Stimulated activated CD4-positive, alpha-beta T cell treated with anti-CD3 and anti-CD28 coated beads, Interleukin-12 subunit alpha, Interleukin-12 subunit beta, amount 100 ng/mL, for 48 hours (primary cell): ENCODE results near the gene TCL1A.
"Not testable (repeated sequence)": the region's sequence is repeated elsewhere in the genome, so short reads cannot be mapped to it uniquely, and the experiment has no call there.

Source experiments
- DNase-seq, 3 donors: peaks; one replicate each; pipeline ENCODE4 v3.0.0-alpha.2; 2020; ENCODE audit warnings: low read depth in 2 of 3, low spot score in 1 of 3

TCL1A gene

DNA sequence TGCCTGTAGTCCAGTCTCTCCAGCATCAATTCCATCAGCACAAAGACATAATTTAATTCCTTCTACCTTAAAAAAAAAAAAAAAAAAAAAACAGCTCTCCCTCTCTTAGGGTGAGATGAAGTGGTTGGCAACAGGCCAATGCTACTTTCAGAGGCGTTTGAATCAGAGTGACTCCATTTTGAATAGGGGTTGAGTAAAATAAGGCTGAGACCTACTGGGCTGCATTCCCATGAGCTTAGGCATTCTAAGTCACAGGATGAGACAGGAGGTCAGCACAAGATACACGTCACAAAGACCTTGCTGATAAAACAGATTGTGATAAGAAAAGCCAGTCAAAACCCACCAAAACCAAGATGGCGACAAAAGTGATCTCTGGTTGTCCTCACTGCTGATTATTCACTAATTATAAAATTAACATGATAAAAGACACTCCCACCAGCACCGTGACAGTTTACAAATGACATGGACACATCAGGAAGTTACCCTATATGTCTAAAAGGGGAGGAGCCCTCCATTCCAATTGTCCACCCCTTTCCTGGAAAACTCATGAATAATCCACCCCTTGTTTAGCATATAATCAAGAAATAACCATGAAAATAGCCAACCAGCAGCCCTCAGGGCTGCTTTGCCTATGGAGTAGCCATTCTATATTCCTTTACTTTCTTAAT lies 34.6 kb downstream of the TCL1A start:
- DNase-seq = no peak

DNA sequence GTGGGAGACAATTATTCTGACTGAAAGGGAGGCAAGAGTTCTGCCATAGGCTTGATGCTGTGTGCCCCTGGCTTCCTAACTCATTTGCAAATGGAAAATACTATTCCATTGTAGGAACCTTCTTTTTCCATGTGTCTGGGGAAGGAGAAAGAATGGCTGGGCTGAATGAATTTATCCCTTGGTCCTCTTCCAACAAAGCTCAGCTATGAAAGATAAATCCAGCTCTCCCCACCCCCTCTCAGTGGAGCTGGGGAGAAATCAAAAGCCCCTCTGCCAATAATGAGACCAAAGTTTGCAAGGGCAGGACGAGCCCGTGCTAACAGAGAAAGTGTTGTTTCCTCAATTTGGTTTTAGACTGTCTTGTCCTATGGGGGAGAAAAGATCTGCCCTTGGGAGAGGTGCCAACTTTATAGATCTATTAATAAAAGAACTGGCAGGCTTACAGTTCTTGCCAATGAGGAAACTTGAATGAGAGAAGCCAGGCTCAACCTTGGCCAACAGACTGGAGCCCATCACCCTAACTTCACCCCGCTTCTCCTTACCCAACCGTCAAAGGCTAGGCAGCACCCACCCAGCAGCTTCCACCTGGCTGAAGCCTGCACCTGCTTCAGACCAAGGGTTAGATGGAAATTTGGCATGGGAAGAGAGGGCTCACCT lies 36.6 kb downstream of the TCL1A start:
- DNase-seq = no peak

GRCh38 chr14:95675486-95675885 lies 38.4 kb downstream of the TCL1A start:
- DNase-seq = no peak

GRCh38 chr14:95674613-95675012 lies 39.3 kb downstream of the TCL1A start:
- DNase-seq = no peak

GRCh38 chr14:95668235-95668772 lies 45.6 kb downstream of the TCL1A start:
- no peak for DNase-seq

DNA sequence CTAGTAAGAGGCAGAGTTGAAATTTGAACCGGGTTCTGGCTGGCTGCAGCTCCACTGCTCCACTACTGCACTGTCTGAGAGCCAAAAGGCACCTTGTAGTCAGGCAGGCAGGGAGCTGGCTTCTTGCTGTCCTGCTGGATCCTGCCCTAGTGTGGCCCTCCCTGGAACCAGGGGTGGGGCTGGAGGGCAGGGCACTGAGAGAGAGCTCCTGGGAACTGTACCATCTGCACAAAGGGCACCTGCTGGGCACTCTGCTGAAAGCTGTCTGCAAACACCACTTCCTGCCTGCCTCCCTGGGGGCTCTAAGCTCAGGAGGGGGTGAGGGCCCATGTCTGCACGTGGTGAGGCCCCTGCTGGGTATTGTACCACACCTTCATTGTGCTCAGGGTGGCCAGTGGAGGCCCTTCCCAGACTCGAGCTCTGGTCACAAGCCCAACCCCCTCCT lies 46.7 kb downstream of the TCL1A start:
- DNase-seq = no peak

- DNase-seq = no peak
Observed at GRCh38 chr14:95666450-95666849, 47.5 kb downstream of the TCL1A start.

DNA sequence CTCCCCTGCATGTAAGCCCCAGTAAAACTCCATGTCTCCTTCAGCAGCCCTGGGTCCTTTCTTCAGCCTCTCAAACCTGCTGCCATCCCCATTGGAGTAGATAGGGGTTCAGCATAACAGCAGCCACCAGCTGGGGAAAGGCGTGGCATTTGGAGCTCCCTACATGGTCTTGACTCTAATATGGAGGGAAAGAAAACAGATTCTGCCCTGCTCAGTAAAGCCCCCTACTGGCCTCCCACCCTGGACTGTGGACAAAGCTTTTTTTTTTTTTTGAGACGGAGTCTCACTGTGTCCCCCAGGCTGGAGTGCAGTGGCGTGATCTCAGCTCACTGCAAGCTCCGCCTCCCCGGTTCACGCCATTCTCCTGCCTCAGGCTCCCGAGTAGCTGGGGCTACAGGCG lies 48.4 kb downstream of the TCL1A start:
- not testable (repeated sequence) for DNase-seq

DNA sequence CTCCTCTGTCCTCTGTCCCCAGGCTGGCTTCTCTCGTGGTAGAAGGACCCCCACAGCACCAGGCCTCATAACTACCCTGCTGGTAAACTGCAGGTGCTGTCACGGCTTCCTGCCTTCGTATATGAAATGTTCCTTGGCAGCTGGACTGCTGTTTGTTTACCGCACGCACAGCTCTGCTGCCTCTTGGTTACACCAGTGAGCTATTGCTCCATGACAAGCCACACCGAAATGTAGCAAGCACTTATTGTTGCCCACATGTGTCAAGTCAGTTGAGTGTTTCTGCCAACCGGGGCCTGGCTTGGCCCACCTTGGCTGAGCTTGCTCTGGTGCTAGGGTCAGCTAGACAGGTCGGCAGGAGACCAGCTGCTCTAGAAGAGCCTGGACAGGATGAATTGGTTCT lies 49.4 kb downstream of the TCL1A start:
- DNase-seq = no peak

DNA sequence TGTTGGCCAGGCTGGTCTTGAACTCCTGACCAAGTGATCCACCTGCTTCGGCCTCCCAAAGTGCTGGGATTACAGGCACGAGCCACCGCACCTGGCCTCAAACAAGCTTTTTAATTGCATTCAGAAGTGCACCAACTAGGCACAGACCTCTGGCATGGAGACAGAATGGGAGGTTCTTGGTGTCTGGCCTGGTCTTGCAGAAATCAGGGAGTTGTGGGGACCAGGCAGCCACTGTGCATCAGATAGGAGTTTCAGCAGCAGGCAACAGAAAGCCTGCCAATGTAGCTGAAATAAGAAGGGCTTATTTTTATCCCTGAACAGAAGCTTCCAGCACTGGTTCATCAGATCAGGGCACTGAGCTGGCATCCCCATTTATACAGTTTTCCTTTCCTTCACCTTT lies 49.9 kb downstream of the TCL1A start:
- DNase-seq = no peak

DNA sequence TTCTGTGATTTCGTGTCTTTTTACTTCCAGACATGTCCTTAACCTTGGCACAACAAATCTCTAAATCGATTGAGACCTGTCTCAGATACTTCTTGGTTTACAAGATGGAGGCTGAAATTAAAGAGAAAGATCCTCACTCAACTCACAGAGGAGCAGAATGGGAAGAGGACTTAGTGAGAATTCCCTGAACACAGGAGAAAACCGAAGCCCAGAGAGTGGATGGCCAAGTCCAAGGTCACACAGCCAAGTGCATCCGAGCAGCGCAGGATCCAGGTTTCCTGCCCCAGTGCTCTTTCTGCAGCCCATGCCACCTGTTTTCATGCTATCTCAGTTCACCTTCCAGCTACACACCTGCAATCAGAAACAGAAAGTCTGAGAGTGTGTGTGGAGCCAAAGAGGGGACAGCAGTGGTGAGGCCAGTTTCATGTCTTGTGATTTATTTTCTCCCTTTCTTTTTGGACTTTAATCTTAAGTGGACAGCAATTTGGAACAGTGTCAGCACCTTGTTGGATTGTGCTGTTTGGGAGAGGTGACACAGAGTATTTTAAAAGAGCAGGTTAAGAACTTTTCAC lies 50.6 kb downstream of the TCL1A start:
- no peak for DNase-seq

GRCh38 chr14:95662376-95663186 lies 51.3 kb downstream of the TCL1A start:
- DNase-seq = no peak

DNA sequence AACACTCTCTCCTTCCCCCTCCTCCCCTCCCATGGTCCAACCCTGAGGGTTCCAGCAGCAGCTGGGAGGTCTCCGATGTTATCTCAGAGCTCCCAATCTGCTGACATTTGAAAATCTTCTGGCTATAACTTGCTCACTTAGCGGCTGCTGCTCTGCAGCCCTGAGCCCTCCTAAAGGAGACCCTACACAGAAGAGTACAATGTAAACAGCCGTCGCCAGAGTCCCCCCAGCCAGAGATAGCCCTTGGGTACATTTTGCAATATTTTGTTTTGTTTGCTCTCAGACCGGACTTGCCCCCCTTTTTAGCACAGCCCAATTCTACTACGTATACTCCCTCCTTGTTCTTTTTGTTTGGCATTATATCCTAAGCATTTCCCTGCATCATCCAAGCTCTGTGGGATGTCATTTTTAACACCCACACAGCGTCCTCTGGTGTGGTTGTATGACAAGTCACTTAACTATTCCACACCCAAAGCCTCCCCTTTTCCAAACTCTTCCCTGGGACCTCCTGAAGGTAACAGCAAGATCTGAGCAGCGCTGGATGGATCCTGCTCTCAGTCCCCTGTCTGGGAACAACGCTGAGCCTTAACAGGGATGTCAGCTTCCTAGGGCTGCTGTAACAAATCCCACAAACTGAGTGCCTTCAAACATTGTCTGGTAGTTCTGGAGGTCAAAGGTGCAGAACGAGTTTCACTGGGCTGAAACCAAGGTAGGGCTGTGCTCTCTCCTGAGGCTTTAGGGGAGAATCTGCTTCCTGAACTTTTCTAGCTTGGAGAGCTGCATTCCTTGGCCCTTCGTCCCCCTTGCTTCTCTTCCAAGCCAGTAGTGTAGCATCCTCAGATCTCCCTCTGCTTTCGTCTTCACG lies 53.0 kb downstream of the TCL1A start:
- DNase-seq = no peak

- DNase-seq = no peak
Observed at GRCh38 chr14:95659990-95660385, 53.9 kb downstream of the TCL1A start.
